NCI-H2029 (cell line): ENCODE results near the gene FOXR1.

Source experiments
- DNase-seq: peaks from one replicate; lab custom pipeline; 2025; lab: John Stamatoyannopoulos, UW

FOXR1 gene

DNA sequence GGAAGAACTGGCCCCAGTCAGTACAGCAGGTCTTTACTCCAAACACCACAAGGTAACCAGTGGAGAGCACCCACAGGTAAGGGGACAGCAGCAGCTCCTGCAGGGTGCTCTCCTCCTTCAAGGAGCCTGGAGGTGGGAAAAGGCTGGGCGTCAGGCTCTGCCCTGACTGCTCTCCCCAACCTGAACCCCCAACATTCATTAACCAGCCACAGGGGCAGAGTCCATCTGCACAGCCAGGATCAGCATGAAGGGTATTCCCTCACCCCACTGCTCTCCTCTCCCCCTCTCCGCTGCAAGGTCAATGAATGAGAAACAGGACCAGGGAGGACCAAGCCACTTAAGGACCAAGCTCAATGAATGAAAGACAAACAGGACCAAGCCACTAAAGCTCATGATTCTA, 55.4 kb downstream of the FOXR1 start:
- no peak for DNase-seq

DNA sequence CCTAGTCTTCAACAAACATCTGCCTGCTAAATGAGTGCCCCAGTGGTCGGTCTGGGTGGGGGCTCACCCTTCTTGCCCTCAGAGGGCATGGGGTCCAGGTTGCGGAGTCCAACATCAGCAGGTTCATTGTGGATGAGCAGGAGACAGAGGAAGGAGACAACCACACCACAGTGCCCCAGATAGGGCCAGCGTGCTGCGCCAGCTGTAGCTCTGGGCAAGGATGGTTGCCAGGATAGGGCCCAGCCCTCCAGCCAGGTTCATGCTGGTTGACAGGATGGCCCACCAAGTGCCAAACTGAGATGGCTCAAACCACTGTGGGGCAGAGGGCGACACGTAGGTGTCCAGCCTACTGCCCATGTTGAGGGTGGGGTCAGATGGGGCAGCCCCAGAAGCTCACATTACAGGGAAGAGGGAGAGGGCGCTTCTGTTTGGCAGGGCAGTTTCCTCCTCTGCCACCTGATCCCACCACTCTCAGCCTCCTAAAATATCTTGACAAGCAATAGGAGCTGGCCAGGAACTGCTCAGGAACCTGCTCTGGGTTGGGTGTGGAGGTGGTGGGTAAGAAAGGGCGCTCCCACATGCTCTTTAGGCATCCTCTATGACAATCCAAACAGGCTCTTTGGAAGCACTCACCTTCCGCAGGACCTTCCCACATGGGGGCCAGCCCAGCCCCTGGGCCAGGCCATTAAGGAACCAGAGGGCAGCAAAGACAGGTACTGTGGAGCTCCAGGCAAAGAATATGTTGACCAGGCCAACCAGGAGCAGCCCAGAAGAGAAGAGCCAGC, 56.2 kb downstream of the FOXR1 start:
- no peak for DNase-seq

DNA sequence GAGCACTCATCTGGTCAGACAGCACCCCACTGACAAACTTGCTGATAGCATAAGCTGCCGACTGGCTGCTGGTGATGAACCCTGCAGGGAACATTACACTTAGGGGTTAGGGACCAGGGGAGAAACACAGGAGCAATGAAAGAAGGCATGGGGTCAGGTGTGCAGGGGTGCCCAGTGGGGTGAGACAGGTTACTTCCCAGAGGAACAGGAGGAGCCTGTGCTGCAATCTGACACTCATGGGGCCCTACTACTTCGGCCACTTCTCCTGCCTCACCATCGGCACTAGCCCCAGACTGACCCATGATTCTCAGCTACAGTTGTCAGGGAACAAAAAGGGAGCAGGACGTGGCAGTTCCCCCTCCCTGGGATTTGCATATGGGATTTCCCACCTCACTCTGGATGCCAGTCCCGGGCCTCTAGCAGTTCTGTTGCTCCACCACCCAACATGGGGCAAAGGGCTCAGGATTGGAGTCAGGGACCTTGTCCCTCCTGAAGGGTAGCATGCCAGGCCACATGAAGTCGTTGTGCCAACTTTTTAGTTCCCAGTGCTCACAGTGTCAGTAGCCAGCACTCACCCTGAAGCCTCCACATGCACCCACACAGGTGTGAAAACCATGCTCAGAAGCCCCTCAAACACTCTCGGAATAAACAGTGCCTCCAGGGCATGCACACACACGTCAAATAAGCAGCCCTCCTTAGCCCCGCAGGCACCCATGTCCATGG, 56.9 kb downstream of the FOXR1 start:
- DNase-seq: no peak

DNA sequence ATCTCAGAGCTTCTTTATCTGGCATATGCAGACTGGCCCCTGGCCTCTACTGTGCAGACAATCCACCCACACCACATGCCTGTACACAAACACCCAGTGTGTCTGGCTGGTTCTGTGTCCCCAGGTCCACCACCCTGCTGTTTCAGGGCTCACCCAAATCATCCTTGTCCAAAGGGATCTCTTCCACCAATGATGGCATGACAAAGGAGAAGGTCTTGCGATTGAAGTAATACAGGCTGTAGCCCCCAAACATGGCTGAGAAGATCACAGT, 57.4 kb downstream of the FOXR1 start:
- DNase-seq: no peak

DNA sequence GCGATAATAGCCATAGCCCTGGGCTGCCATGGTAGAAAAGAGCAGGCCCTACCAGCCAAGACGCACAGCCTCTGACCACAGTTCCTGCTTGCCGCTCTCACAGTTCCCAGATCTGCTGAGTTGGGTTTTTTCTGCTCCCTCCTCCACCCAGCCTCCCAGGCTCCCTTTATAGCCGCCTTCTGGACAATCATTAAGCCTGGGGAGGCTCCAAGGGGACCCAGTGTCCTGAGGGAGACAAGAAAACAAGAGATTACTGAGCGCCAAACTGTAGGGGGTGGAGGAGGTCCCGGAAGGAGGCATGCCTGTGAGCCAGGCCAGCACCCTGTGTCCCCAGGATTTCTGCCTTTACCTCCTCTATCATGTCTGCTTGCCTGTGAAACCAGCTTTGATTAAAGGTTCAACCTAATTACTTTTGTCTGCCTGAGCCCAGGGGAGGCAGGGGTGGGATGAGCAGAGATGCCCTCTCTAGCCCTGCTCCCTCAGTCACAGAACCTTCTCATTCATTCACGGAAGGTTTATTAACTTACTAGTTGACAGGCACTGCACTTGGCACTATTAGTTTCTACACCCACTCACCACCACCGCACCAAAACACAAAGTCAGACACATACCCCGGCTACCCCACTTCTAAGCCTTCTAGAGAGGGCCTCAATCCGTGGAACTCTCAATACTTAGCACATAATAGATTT, 57.9 kb downstream of the FOXR1 start:
- no peak for DNase-seq

DNA sequence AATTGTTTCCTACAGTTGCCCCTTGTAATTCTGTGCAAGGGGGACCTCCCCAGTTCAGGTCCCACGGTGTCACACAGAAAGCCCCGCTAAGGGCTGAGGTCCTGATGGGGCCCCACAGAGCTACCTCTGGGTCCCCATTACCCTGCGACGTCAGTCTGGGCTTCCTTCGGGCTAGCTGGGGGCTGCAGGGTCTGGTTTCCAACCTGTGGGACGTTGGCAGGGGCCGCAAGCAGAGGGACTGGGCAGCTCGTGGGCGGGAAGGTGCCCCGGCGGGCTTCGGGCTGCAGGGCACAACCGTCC, 58.4 kb downstream of the FOXR1 start:
- DNase-seq: no peak

DNA sequence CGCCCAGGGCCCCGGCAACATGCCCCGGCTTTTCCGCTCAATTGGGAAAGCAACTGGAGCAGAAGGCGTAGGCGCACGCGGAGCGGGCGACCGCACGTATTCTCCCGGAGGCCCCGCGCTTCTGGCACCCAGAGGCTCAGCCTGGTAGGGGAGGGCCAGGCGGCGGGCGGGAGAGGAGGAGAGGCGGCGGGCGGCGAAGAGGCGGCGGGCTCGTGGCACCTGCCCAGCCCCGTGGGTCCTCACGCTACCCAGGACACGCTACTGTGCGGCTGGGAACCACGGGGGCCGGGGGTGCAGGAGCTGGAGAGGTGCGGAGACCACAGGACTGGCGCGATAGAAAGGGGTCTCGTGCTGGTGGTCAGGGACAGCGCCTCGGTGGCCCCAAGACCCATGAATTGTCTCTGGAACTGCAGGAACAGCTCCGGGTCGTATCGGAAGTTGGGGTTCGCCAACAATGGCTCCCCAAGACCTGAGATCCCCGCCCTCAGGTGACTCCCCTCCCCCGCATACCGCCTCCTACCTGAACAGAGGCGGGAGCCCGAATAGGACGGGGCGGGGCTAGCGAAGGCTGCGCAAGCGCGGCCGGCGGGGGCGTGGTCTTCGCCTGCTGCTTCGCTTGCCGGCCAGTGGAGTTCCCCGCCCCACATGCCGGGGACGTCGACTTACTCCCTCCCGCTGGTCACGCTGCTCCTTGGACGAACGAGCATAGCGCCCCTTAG, 58.9 kb downstream of the FOXR1 start, which contains the start of gene SLC37A4:
Gene SLC37A4 (minus strand): TSS at position 549 of the 719 bp plus-strand sequence.
- peak; percentile 97 for DNase-seq
